Prostate gland (tissue), 2 donors: Measurements from ENCODE around the gene CPXM2. TPM values are rescaled to one million over a fixed set of nuclear protein-coding genes. Genes with fewer than 3 reads are reported as not detected.

Experiments
- DNase-seq: peaks from one replicate; pipeline ENCODE4 v3.0.0-alpha.2; 2019; ENCODE audit warnings: low spot score
- H3K27ac ChIP-seq, 2 donors: fragments of 200-600 bp; sonication (generic); 2 replicates each; pipeline ENCODE4 v1.5.1; 2017 to 2019
- H3K27me3 ChIP-seq: fragments of 200-600 bp; sonication (generic); replicated peaks from 2 replicates; pipeline ENCODE4 v1.5.1; 2019; ENCODE audit not compliant: insufficient read depth
- H3K36me3 ChIP-seq, 2 donors: fragments of 200-600 bp; sonication (generic); 1 replicate in 1 of 2; 2 replicates in 1 of 2; pipeline versions ENCODE4 v1.5.1 to v1.8.1; 2017 to 2019
- H3K4me1 ChIP-seq: fragments of 200-600 bp; sonication (generic); replicated peaks from 2 replicates; pipeline ENCODE4 v1.5.1; 2019
- H3K4me3 ChIP-seq, 2 donors: fragments of 200-600 bp; sonication (generic); 2 replicates each; pipeline ENCODE4 v1.5.1; 2017 to 2019
- H3K9me3 ChIP-seq: fragments of 200-600 bp; sonication (generic); 2 replicates; pipeline ENCODE4 v1.5.1; 2017
- POLR2A ChIP-seq: fragments of 450-650 bp; IDR thresholded peaks from one replicate; pipeline ENCODE4 v1.6.1; 2016; ENCODE audit warnings: antibody characterized with exemption, mild to moderate bottlenecking
- WGBS: methylation state at CpG from one replicate; pipeline ENCODE4 v1.1.5; 2018; 5-methylcytosine and 5-hydroxymethylcytosine counted together
- intact Hi-C: fragments of 100-400 bp; cut with DNase I; formaldehyde crosslinking; loops from one replicate; pipeline ENCODE4 v1.14.2; 2022
- total RNA-seq, 2 donors: library from RNA; depleted of rRNA; stranded (reverse); fragments of >200 nt; gene quantifications; one replicate each; pipeline ENCODE4 v1.1.0, GENCODE V29; 2016

Gene CPXM2
- total RNA-seq, 2 donors from 2014 or later, result 5.4 to 27.4 TPM

DNA sequence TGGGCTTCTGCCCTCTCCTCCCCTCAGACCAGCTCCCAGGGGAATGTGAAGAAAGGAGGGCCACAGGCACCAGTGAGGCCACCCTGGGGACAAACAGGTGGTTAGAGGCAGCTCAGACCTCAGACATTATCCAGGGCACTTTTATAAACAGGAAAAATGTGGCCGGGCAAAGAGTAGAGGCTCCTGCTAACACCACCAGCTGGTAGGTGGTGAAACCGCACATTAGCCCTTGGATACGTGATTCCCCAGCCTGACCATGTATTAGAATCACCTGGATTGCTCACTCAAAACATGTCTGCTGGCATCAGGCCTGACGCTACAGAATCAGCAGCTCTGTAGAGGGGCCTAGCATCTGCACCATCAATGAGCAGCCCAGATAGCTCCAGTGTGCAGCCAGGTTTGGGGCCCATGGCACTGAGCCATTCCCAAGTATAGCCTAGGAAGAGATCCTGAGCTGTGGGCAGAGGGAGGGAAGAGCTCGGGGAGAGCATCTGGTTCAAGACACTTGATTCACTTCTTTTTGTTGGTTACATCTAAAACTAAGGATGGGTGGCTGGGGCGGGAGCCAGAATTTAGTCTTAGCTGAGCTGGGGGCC lies 188.3 kb downstream of the CPXM2 start:
- H3K9me3 ChIP-seq, result no peaks in the 10 kb centered on the region
- no peak overlapping the region for H3K4me3 ChIP-seq
- H3K36me3 ChIP-seq, result no peaks in the 10 kb centered on the region
- DNase-seq, result no peak
- no peak for TF ChIP-seq POLR2A
- H3K4me1 ChIP-seq, result no peaks in the 10 kb centered on the region
- 82% methylated on average over 6 of the region's 6 CpGs for WGBS
- no peak overlapping the region for H3K27ac ChIP-seq
- intact Hi-C loops, result no loop called here
- peaks cover 7% of the 10 kb centered on the region for H3K27me3 ChIP-seq

Other genes starting within 250 kb of the CPXM2 start
- under 1 TPM in 1 of 2 donors, not detected in 1; 0.23 TPM for gene GPR26, start 225.5 kb downstream of the CPXM2 start, total RNA-seq
- 10 to 100 TPM; 13.9 to 26.0 TPM for gene CHST15, start 201.8 kb upstream of the CPXM2 start, total RNA-seq